ENCODE data around the gene DUSP22.

The DUSP22 gene, protein sequence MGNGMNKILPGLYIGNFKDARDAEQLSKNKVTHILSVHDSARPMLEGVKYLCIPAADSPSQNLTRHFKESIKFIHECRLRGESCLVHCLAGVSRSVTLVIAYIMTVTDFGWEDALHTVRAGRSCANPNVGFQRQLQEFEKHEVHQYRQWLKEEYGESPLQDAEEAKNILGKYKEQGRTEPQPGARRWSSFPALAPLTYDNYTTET
- 21.3 to 49.1 (median 30.1) reads per million in 17 experiments for total RNA-seq

DNA sequence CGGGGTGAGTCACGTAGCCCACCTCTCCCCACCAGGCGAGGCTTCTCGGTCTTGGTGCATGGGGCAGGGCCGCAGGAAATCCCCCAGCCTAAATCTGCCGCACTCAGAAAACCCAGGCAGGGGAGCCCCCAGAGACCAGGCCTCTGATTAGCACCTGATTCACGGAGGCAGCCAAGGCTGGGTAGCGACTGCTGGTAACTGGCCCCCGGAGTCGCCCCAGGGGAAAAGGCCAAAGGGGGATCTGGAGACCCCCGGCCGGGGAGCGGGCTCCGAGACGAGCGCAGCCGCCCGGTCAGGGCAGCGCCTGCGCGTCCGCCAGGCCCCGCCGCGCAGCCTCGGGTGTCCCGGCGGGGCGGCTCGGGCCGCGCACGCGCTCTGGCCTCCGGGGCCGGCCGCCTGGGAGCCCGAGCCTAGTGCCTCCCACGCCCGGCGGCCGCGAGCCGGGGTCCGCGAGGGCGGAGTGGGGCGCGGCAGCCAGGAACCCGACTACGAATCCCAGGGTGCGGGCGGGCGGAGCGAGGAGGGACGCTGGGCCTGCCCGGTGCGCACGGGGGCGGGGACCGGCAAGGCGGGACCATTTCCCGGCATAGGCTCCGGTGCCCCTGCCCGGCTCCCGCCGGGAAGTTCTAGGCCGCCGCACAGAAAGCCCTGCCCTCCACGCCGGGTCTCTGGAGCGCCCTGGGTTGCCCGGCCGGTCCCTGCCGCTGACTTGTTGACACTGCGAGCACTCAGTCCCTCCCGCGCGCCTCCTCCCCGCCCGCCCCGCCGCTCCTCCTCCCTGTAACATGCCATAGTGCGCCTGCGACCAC lies at the start of gene DUSP22:
TSS of gene DUSP22 (plus strand) at position 791 of the 809 bp plus-strand sequence. CDS start 53 bp downstream, outside the sequence.
- DNase-seq, result peak; percentile 96 to 99 (median 98)

DNA sequence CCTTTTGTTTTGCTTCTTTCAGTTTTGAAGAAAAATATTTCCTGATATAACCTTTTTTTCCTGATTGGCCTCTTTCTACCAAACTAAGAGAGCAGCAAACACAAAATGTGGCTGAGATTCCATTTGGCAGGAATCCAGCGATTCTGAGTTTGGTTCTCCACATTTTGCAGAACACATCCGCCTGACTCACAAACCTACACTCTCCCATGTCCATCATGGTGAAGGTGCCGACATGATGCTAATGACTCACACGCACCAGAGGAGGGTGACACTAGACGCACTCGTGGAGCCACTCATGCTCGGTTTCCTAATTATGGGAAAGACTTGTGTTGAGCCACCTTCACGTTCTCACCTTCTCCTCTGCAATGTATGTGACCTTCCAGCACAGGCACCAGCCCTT lies 45.9 kb upstream of the DUSP22 start:
- DNase-seq, result peak; percentile 69 to 94 (median 81)

DNA sequence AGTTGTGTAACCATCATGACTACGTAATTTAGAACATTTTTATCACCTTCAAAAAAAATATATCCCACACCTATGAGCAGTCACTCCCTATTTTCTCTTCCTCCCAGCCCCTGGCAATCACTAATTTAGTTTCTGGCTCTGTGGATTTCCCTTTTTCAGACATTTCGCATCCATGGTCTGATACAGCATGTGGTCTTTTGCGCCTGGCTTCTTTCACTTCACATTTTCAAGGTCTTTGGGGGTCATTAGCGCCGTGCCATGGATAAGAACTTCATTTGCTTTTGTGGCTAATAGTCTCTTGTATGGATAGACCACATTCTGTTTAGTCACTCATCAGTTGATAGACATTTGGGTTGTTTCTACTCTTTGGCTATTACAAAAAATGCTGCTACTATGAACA lies 44.9 kb upstream of the DUSP22 start:
- peak in 1 of 4 experiments; percentile 34 for DNase-seq

DNA sequence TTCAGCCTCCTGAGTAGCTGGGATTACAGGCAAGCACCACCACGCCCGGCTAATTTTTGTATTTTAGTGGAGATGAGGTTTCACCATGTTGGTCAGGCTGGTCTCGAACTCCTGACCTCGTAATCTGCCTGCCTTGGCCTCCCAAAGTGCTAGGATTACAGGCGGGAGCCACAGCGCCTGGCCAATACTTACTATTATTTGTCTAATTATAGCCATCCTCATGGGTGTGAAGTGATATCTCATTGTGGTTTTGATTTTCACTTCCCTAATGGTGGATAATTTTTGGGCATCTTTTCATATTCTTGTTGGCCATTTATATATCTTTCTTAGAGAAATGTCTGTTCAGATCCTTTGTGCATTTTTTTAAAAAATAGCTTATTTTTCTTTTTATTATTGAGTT lies 44.2 kb upstream of the DUSP22 start:
- peak in 1 of 4 experiments; percentile 38 for DNase-seq

DNA sequence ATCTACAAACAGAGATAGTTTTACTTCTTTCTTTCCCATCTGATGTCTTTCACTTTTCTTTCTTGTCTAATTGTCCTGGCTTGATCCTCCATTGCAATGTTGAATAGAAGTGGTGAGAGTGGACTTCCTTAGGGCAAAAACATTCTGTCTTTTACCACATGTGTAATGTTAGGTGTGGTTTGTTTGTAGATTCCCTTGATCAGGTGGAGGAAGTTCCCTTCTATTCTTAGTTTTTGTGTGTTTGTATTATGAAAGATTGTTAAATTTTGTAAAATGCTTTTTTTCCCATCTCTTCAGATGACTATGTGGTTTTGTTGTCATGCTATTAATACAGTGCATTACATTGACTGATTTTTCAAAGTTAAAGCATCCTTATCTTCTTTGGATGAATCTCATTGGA lies 41.6 kb upstream of the DUSP22 start:
- DNase-seq, result no peak

DNA sequence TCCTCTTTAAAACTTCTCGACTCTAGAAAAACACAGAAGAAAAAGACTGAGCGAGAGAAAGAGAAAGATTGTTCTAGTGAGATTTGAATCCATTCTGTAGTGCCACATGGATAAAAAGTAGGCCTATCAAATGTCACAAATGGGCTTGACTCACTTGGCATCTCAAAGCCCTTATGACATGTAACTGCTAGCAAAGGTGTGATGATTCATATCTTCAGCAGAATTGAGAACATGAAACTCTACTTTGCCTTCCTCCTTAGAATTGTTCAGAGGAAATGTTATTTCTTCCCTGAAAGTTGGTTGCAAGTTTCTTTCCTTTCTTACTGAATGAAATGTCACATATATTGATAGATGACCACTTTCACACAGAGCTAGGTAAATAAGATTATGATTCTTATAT lies 40.4 kb upstream of the DUSP22 start:
- peak in 2 of 4 experiments; percentile 44 to 52 for DNase-seq

DNA sequence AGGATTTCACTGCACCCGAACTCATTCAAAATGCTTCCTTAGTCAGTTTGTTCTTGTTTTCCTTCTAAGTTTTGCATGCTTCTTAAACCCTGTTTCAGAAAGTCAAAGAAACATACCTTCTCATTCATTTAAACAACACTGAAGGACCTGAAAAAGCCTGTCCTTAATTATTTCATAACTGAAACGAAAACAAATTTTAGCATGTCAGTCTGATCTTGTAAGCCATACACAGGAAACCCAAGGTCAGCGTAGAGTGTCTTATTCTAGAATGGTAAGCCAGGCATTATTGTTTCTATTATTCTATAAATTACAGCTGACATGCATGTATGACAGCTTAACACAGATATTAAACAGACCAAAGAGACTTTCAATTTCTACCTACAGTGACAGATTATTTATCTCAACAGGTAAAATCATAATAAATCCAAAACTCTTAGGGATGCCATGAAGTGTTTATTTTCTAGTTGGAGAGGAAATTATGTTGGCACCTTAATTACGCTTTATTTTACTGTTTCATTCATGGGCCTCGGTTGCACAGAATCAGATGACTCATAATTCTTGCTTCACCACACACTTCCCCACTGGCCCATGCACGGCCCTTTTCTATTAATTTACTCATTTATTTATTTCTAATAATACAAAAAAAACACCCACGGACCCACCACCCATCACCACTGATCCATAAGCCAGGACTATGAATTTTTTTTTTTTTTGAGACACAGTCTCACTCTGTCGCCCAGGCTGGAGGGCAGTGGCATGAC lies 39.3 kb upstream of the DUSP22 start:
- DNase-seq, result peak; percentile 52 to 76 (median 66)

DNA sequence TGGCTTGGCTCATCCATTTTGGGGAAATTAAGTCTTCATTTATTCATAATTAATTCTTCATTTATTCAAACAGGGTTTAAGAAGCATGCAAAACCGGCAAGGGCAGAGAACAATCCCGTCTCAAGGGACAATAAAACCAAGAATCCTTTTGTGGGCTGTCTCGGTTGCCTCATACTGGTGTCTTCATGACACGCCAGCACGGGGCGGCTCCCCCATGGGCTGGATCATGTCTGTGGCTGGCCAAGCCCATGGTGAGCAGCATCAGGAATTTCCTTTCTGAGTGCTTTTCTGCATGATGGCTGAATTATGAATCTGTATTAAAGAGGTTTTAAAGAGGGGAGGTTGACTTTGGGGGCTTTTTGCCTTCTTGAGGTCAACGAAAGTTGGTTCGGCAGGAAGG lies 38.3 kb upstream of the DUSP22 start:
- DNase-seq, result no peak

DNA sequence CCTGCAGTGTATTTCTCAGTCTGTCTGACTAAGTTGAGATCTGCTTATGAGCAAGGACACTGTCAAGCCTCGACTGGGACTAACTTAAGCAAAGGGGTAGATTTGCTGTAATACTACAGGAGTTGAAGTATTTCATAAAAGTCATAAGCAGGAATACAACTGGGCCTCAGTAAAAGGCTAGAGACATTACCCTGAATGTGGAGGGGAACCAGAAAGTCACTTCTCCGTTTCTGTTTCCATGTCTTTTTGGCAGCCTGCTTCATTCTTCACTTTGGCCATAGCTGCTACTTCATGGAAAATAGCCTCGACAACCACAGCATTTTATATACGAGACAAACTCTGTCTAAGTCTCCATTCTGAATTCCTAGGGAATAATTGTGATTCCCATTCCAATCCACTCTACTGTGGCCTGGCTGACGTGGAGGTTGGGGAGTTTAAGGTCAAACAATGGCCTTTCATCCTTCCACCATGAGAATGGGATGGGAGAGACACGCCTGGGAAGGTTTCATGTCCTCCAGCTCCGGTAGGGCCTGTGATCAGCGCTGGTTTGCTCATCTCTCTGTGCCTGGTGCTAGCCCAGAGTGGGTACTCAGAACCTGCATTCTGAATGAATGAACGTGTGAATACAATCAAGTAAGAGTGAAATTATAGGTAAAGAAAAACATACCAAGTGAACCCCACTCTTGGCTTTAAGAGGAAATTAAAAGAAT lies 37.1 kb upstream of the DUSP22 start:
- peak; percentile 9 to 58 (median 52) for DNase-seq

DNA sequence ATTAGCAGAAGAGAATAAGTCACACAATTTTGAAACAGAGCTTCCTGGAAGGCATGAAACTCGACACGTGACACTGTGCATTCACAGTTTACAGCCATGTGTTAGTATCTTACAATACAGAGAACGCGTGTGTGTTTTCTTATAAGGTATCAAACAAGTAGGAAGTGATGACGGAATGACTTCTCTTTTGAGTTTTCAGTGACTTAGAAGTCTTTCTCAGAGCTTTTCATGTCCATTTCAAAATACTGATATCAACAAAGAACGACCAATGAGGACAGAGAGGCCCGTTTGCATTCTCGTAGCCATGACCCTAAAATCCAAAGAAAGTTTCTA lies 36.6 kb upstream of the DUSP22 start:
- DNase-seq, result peak; percentile 47 to 83 (median 66)

DNA sequence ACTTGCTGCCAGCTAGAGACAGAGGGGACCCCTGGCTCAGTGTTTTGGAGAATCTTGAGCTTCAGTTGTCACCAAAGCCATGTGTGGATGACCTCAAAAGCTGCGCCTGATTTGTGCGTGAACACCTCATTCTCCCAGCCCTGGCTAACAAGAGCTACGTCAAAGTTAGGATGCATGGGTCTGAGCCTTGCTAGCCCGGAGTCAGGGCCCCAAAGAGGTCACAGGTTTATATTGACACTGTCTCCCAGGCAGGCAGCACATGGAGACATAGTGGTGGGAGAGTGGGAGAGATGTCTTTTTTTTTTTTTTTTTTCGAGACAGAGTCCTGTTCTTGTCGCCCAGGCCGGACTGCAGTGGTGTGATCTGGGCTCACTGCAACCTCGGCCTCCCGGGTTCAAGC lies 36.1 kb upstream of the DUSP22 start:
- DNase-seq, result no peak

DNA sequence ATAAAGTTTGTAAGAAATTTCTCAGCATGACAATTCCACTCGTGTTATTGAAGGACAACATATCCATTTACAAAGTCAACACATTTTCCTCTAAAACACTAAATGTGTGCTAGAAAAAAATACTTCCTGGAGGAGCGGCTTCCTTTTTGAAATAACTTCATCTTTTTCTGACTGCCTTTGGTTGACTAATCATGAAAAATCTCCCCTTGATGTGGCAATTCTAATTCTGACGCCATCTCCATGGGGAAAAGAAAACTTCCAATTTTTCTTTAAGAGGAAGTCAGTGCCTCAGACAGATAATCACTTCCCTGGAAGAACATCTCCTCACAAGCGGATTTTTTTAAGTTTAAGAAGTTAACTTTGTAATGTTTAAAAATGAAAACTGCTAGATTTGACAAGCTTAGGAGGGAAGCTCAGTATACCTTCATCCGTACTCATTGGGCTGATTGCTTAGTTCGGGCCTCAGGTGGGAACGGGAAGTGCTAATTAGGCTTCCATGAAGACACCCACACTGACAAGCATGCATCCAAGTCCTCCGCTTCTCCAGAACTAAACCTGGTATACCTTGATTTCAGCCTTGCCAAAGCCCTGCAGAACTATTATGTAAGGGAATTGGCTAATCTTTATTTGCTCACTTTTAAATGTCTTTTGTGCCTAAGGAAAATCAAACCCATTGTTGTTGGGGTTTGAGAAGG lies 35.1 kb upstream of the DUSP22 start:
- DNase-seq, result peak; percentile 77 to 95 (median 88)

DNA sequence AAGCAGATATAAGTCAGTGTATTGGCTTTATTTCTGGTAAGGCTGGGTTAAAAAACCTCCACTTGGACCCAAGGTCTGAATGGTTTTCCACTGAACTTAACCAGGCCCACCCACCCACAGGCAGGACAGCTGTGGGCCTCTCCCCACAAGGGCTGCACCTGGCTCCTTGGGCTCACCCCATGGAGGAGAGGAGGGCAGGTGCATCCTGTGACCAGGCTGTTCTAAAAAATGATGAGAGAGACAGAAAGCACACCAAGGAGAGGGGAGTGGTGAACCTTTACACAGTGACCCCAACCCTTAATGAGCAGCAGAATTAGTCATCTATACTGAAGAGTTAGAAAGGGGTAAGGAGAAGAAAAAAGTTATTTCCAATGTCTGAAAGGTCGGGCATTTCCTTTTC lies 34.5 kb upstream of the DUSP22 start:
- DNase-seq, result no peak

DNA sequence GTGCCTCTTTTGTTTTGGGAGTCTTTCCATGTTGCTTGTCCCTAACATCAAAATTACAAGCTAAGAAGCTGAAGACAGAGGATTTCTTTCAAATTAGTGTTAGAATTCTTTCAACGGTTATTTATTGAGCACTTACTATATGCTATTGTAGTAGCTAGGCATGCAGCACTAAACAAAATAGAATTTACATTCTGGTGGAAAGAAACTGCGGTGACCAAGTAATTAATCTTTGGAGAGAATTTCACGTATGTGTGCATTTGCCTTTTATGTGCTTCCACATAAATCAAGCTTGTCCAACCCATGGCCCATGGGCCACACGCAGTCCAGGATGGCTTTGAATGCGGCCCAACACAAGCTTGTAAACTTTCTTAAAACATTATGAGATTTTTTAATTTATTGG lies 33.0 kb upstream of the DUSP22 start:
- DNase-seq, result no peak

DNA sequence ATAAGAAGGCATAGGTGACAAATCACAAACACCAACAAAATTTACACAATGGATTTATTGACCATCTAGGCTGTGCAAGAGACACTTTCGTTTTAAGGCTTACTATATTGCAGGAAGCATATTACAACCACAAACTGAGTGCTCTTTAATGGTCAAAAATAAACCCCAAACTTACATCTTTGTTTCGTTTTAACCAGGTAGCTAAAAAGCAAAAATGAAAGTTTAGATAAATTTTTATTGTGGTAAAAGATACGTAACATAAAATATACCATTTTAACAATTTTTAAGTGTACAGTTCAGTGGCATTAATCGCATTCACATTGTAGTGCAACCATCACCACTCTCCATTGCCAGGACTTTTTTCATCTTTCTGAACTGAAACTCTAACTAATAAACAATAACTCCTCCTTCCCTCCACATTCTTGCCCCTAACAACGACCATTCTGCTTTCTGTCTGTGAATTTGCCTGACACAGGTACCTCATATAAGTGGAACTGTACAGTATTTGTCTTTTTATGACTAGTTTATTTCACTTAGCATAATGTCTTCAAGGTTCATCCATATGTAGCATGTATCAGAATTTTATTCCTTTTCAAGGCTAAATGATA lies 32.3 kb upstream of the DUSP22 start:
- no peak for DNase-seq

DNA sequence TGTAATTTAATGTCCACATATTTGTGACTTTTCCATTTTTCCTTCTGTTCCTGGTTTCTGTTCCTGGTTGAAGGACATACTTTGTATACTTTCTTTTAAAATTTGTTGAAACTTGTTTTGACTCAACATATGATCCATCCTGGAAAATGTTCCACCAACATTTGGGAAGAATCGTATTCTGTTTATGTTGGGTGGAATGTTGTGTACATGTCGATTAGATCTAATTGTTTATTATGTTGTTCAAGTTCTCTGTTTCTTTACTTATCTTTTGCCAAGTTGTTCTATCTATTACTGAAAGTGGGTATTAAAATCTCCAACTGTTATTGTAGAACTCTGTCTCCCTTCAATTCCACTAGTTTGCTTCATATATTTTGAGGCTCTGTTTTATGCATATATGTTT lies 27.7 kb upstream of the DUSP22 start:
- no peak for DNase-seq

DNA sequence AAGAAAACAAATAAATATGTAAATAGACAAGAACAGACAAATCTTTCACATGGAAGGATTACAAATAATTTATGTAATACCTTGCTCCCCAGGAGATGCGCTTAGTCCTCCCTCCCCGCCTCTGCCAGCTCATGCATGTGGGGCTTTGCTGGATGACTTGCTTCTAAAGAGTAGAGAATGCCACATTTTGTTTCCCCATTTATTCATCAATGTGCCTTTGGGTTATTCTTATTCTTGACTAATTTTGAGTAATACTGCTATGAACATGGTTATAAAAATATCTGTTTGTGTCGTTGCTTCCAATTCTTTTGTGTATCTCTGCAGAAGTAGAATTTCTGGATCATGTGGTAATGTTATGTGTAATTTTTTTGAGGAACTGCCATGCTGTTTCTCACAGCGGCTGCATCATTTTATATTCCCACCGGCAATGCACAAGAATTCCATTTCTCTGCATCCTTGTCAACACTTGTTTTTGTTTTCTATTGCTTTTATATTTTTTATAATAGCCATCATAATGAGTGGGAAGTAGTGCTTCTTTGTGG lies 23.8 kb upstream of the DUSP22 start:
- peak in 3 of 4 experiments; percentile 20 to 66 (median 55) for DNase-seq

DNA sequence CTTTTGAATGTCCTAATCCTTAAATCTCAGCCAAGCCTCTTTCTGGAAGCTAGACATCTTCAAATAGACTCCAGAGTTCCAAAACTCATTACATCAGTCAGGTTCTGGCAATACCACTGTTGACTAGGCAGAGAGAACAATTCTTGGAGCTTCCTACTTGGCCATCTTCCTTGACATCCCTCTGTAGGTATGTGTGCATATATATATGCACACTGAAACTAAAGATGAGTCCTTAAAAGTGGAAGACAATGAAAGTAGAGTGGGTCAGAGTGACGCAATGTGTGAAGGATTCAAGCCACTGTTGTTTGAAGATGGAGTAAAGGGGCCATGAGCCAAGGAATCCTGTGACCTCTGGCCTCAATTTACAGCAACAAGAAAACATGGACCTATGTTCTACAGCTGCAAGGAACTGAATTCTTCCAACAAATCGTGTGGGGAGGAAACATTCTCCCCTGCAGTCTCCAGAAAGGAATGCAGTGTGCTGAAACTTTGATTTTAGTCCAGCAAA lies 18.7 kb upstream of the DUSP22 start:
- DNase-seq, result no peak

DNA sequence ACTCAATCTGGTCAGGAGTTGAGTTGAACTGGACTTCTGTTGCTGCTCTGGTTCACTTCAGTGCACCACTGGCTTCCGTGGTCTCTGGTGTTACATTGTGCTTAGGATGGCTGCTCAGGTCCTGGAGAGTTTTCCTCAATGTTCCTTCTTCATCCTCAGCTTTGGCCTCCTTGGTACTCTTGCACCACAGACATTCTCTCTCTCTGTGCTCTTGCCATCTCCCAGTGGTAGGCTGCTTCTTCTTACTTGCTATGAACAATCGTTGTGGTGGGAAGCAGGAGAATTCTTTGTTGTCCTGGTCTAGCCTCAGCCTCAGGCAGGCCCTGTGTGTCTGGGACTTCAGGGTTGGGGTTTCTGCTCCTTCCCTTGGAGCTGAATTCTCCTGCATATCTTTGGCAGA lies 14.5 kb upstream of the DUSP22 start:
- DNase-seq, result no peak

DNA sequence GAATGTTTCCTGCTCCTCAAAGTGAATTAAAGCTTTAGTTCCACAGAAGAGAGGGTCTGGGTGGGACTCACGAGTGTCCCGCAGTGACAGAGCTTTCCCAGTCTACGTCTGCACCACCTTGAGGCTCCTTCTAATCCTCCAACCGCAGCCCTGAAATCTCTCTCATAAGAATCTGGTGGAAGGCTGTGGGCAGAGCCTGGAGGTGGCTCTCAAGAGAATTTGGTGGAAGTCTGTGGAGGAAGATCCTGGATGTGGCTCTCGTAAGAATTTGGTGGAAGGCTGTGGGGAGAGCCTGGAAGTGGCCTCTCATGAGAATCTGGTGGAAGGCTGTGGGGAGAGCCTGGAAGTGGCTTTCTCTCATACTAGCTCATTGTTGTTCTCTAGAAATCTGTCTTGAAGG lies 13.8 kb upstream of the DUSP22 start:
- no peak for DNase-seq

DNA sequence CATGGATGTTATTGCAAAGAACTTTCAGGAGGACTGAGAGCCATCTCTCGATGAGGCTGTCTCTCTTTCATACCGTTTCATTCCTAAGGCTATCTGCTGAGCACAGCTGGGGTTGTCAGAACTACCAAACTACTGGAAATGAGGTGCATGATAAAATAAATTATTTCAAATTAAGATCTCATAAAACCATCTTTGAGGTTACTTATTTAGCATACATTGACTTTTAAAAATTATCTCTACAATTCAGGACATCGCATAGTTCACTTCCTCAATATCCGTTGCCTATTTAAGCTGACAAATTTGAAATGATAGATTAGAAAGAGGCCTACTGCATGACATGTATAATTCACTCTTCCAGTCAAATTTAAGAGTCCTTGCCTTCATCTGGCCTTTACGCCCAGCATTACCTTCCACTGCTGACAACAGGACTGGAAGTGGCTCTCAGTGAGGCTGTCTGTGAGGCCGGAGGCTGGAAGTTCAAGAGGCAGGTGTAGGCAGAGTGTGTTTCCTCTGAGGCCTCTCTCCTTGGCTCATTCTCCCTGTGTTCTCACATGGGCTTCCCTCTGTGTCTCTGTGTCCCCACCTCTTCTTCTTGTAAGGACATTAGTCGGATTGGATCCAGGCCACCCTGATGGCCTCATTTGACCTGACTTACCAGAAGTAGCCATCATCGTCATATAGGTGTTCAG lies 12.8 kb upstream of the DUSP22 start:
- no peak for DNase-seq
